Measurements from ENCODE around the gene MELK.
"Not testable (repeated sequence)": the region's sequence is repeated elsewhere in the genome, so short reads cannot be mapped to it uniquely, and the experiment has no call there.

Gene MELK

GRCh38 chr9:36572515-36573418 lies at the start of gene MELK:
Gene MELK, plus strand, starts transcription at chr9:36572895. Its CDS starts 8,787 bp downstream, at chr9:36581682.
- no peaks in the 10 kb centered on the region for H3K36me3 Mint-ChIP-seq
- H3K9me3 Mint-ChIP-seq = no peaks in the 10 kb centered on the region
- peak; percentile 73 to 90 for DNase-seq (ENCODE audit: low spot score in 2 of 2)
- peak; percentile 94 for ATAC-seq (ENCODE audit: low read depth)
- peak within 1 kb of the TSS; percentile 94 for H3K4me3 Mint-ChIP-seq
- H3K27ac Mint-ChIP-seq = peak within 1 kb of the TSS; percentile 86
- H3K27me3 Mint-ChIP-seq = peaks cover 4% of the 10 kb centered on the region
- H3K4me1 Mint-ChIP-seq = peaks cover 9% of the 10 kb centered on the region

- no peak overlapping the region for H3K4me3 Mint-ChIP-seq
- ATAC-seq (ENCODE audit: low read depth) = no peak
These were observed 42.5 kb upstream of the MELK start for GRCh38 chr9:36530224-36530623.

GRCh38 chr9:36532353-36532752 lies 40.3 kb upstream of the MELK start:
- no peaks in the 10 kb centered on the region for H3K36me3 Mint-ChIP-seq
- no peak overlapping the region for H3K27ac Mint-ChIP-seq
- no peak overlapping the region for H3K4me3 Mint-ChIP-seq
- H3K27me3 Mint-ChIP-seq = peaks cover 2% of the 10 kb centered on the region
- H3K9me3 Mint-ChIP-seq = peaks cover 5% of the 10 kb centered on the region
- DNase-seq (ENCODE audit: low spot score in 2 of 2) (no peak), ATAC-seq (ENCODE audit: low read depth) (no peak)
- no peaks in the 10 kb centered on the region for H3K4me1 Mint-ChIP-seq

More at GRCh38 chr9:36530224-36530623, 42.5 kb upstream of the MELK start:
- Mint-ChIP-seq H3K4me1 (no peaks in the 10 kb centered on the region), H3K27me3 (peaks cover 3% of the 10 kb centered on the region), H3K27ac (no peak overlapping the region), H3K9me3 (peaks cover 5% of the 10 kb centered on the region), H3K36me3 (no peaks in the 10 kb centered on the region)
- no peak for DNase-seq (ENCODE audit: low spot score in 2 of 2)

DNA sequence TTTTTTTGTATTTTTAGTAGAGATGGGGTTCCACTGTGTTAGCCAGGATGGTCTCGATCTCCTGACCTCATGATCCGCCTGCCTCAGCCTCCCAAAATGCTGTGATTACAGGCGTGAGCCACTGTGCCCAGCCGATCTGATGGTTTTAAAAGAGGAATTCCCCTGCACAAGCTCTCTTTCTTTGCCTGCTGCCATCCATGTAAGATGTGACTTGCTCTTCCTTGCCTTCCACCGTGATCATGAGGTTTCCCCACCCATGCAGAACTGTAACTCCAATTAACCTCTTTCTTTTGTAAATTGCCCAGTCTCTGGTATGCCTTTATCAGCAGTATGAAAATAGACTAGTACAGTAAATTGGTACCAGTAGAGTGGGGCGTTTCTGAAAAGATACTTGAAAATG lies 39.0 kb upstream of the MELK start:
- not testable (repeated sequence) for H3K36me3 Mint-ChIP-seq; H3K9me3 Mint-ChIP-seq; ATAC-seq (ENCODE audit: low read depth); H3K27me3 Mint-ChIP-seq; H3K4me3 Mint-ChIP-seq; DNase-seq (ENCODE audit: low spot score in 2 of 2); H3K27ac Mint-ChIP-seq; H3K4me1 Mint-ChIP-seq

DNA sequence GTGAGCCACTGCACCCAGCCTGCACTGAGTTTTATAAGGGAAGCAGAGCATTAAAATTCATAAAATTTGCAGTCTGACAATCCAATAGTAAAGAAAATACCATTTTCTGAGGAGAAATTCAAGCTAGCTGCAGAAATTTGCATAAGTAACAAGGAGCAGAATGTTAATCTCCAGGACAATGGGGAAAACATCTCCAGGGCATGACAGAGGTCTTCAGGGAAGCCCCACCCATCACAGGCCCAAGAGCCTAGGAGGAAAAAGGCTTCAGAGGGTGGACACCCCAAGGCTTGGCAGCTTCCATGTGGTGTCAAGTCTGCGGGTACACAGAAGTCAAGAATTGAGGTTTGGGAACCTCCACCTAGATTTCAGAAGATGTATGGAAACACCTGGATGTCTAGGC lies 37.6 kb upstream of the MELK start:
- Mint-ChIP-seq H3K27me3 (peaks cover 5% of the 10 kb centered on the region), H3K4me1 (no peaks in the 10 kb centered on the region), H3K9me3 (peaks cover 5% of the 10 kb centered on the region), H3K4me3 (no peak overlapping the region), H3K36me3 (no peaks in the 10 kb centered on the region), H3K27ac (no peak overlapping the region)
- ATAC-seq (ENCODE audit: low read depth) (no peak), DNase-seq (ENCODE audit: low spot score in 2 of 2) (no peak)

DNA sequence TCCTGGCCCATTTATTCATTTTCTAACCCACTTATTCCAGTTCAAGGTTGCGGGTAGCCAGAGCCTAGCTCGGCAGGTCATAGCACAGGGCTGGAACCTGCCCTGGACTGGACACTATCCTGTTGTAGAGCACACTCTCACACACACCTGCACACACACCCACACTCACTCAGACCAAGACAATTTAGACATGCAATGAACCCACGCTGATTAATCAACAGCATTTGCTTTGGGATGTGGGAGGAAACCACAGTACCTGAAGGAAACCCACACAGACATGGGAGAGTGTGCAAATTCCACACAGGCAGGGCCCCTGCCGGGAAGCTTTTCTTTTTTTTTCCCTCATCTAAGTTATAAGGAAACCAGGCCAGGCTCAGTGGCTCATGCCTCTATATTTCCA lies 34.8 kb upstream of the MELK start:
- Mint-ChIP-seq H3K9me3 (peaks cover 5% of the 10 kb centered on the region), H3K27ac (no peak overlapping the region), H3K36me3 (no peaks in the 10 kb centered on the region), H3K27me3 (peaks cover 5% of the 10 kb centered on the region), H3K4me1 (no peaks in the 10 kb centered on the region), H3K4me3 (no peak overlapping the region)
- DNase-seq (ENCODE audit: low spot score in 2 of 2) = no peak
- no peak for ATAC-seq (ENCODE audit: low read depth)

GRCh38 chr9:36542355-36542754 lies 30.3 kb upstream of the MELK start:
- H3K27ac Mint-ChIP-seq = no peak overlapping the region
- H3K9me3 Mint-ChIP-seq = no peaks in the 10 kb centered on the region
- DNase-seq (ENCODE audit: low spot score in 2 of 2) (no peak), ATAC-seq (ENCODE audit: low read depth) (no peak)
- no peaks in the 10 kb centered on the region for H3K4me1 Mint-ChIP-seq
- peaks cover 5% of the 10 kb centered on the region for H3K27me3 Mint-ChIP-seq
- H3K36me3 Mint-ChIP-seq = no peaks in the 10 kb centered on the region
- no peak overlapping the region for H3K4me3 Mint-ChIP-seq

- Mint-ChIP-seq H3K9me3 (no peaks in the 10 kb centered on the region), H3K27me3 (peaks cover 8% of the 10 kb centered on the region), H3K4me3 (no peak overlapping the region), H3K36me3 (no peaks in the 10 kb centered on the region), H3K4me1 (no peaks in the 10 kb centered on the region), H3K27ac (no peak overlapping the region)
- no peak for ATAC-seq (ENCODE audit: low read depth)
- no peak for DNase-seq (ENCODE audit: low spot score in 2 of 2)
These were observed 28.8 kb upstream of the MELK start for GRCh38 chr9:36543916-36544315.

- DNase-seq (ENCODE audit: low spot score in 2 of 2) (no peak), ATAC-seq (ENCODE audit: low read depth) (no peak)
- no peak overlapping the region for H3K27ac Mint-ChIP-seq
- no peaks in the 10 kb centered on the region for H3K9me3 Mint-ChIP-seq
- peaks cover 9% of the 10 kb centered on the region for H3K27me3 Mint-ChIP-seq
- H3K4me1 Mint-ChIP-seq = no peaks in the 10 kb centered on the region
- H3K4me3 Mint-ChIP-seq = no peak overlapping the region
- no peaks in the 10 kb centered on the region for H3K36me3 Mint-ChIP-seq
These were observed 25.1 kb upstream of the MELK start for GRCh38 chr9:36547598-36547997.

DNA sequence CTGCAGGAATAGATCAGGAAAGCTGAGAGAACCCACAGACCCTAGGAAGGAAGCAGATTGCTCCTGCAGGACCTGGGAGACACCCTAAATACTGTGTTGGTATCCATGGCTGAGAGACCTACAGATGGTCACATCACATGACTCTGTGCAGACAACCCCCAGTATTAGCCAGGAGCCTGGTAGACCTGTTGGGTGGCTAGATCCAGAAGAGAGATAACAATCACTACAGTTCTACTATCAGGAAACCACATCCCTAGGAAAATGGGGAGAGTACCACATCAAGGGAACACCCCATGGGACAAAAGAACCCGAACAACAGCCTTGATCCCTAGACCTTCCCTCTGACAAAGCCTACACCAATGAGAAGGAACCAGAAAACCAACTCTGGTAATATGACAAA lies 24.2 kb upstream of the MELK start:
- Mint-ChIP-seq H3K9me3 (no peaks in the 10 kb centered on the region), H3K4me1 (no peaks in the 10 kb centered on the region), H3K27me3 (peaks cover 9% of the 10 kb centered on the region), H3K4me3 (no peak overlapping the region), H3K27ac (no peak overlapping the region), H3K36me3 (no peaks in the 10 kb centered on the region)
- no peak for ATAC-seq (ENCODE audit: low read depth)
- no peak for DNase-seq (ENCODE audit: low spot score in 2 of 2)

- H3K9me3 Mint-ChIP-seq = no peaks in the 10 kb centered on the region
- no peak for ATAC-seq (ENCODE audit: low read depth)
- H3K27me3 Mint-ChIP-seq = peaks cover 7% of the 10 kb centered on the region
- H3K4me3 Mint-ChIP-seq = no peak overlapping the region
- no peaks in the 10 kb centered on the region for H3K4me1 Mint-ChIP-seq
- no peak for DNase-seq (ENCODE audit: low spot score in 2 of 2)
- H3K27ac Mint-ChIP-seq = no peak overlapping the region
- H3K36me3 Mint-ChIP-seq = no peaks in the 10 kb centered on the region
These were observed 22.6 kb upstream of the MELK start for GRCh38 chr9:36550135-36550534.

DNA sequence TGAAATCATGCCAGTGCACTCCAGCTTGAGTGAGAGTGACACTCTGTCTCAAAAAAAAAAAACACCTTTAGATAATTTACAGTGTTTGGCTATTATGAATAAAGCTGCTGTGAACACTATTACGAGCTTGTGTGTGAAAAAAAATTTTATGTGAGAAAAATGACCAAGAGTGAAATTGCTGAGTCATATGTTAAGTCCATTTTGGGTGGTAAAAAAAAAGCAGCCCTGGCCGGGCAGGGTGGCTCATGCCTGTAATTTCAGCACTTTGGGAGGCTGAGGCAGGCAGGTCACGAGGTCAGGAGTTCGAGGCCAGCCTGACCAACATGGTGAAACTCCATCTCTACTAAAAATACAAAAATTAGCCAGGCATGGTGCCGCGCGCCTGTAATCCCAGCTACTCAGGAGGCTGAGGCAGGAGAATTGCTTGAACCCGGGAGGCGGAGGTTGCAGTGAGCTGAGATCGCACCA lies 22.0 kb upstream of the MELK start:
- H3K36me3 Mint-ChIP-seq; H3K4me1 Mint-ChIP-seq; ATAC-seq (ENCODE audit: low read depth); H3K27me3 Mint-ChIP-seq; H3K9me3 Mint-ChIP-seq; H3K4me3 Mint-ChIP-seq; H3K27ac Mint-ChIP-seq; DNase-seq (ENCODE audit: low spot score in 2 of 2): not testable (repeated sequence)

- peaks cover 7% of the 10 kb centered on the region for H3K27me3 Mint-ChIP-seq
- ATAC-seq (ENCODE audit: low read depth) (no peak), DNase-seq (ENCODE audit: low spot score in 2 of 2) (no peak)
- no peaks in the 10 kb centered on the region for H3K36me3 Mint-ChIP-seq
- no peaks in the 10 kb centered on the region for H3K4me1 Mint-ChIP-seq
- H3K4me3 Mint-ChIP-seq = no peak overlapping the region
- no peaks in the 10 kb centered on the region for H3K9me3 Mint-ChIP-seq
- H3K27ac Mint-ChIP-seq = no peak overlapping the region
These were observed 21.6 kb upstream of the MELK start for GRCh38 chr9:36551129-36551528.

GRCh38 chr9:36551910-36552309 lies 20.8 kb upstream of the MELK start:
- peaks cover 7% of the 10 kb centered on the region for H3K27me3 Mint-ChIP-seq
- H3K4me1 Mint-ChIP-seq = no peaks in the 10 kb centered on the region
- H3K9me3 Mint-ChIP-seq = no peaks in the 10 kb centered on the region
- no peaks in the 10 kb centered on the region for H3K36me3 Mint-ChIP-seq
- DNase-seq (ENCODE audit: low spot score in 2 of 2) (no peak), ATAC-seq (ENCODE audit: low read depth) (no peak)
- H3K27ac Mint-ChIP-seq = no peak overlapping the region
- no peak overlapping the region for H3K4me3 Mint-ChIP-seq
